Natural killer cell (primary cell): ENCODE results near the gene IQCM. TPM values are rescaled to one million over a fixed set of nuclear protein-coding genes. Genes with fewer than 3 reads are reported as not detected.

ENCODE experiments used
- ATAC-seq, 3 donors: fragments of 150-1000 bp in 2 of 3; fragments of 200-7000 bp in 1 of 3; cut with Tn5 transposase; 1 replicate in 1 of 3; 2 replicates in 2 of 3; pipeline ENCODE4 v1.10.0; 2021; ENCODE audit warnings: mild to moderate bottlenecking in 2 of 3, moderate library complexity in 2 of 3
- DNase-seq, 2 donors: peaks; one replicate each; pipeline versions ENCODE4 v3.0.0 to v3.0.0-alpha.2; 2013 to 2021; ENCODE audit warnings: mixed read lengths in 1 of 2
- H3K27ac ChIP-seq: one replicate; pipeline ENCODE4 v1.5.1; 2013; ENCODE audit warnings: mild to moderate bottlenecking, low read length
- H3K27me3 ChIP-seq: one replicate; pipeline ENCODE4 v1.6.1; 2013; ENCODE audit warnings: low read length; ENCODE audit not compliant: control insufficient read depth, insufficient read depth
- H3K36me3 ChIP-seq: one replicate; pipeline ENCODE4 v1.6.1; 2013; ENCODE audit warnings: low read length; ENCODE audit not compliant: control insufficient read depth, insufficient read depth
- H3K4me1 ChIP-seq: one replicate; pipeline ENCODE4 v1.6.1; 2013; ENCODE audit warnings: low read length; ENCODE audit not compliant: control insufficient read depth, insufficient read depth
- H3K4me3 ChIP-seq: one replicate; pipeline ENCODE4 v1.5.1; 2013; ENCODE audit warnings: low read length
- H3K9me3 ChIP-seq: one replicate; pipeline ENCODE4 v1.6.1; 2013; ENCODE audit warnings: low read length; ENCODE audit not compliant: control insufficient read depth, insufficient read depth
- H3K27ac Mint-ChIP-seq, 2 donors: one replicate each; pipeline ENCODE4 v1.8.0; 2022; ENCODE audit warnings: mild to moderate bottlenecking in 2 of 2, mixed read lengths in 2 of 2, moderate library complexity in 1 of 2
- H3K27me3 Mint-ChIP-seq, 2 donors: one replicate each; pipeline ENCODE4 v1.8.0; 2022; ENCODE audit warnings: low read depth in 2 of 2, mixed read lengths in 2 of 2
- H3K36me3 Mint-ChIP-seq: one replicate; pipeline ENCODE4 v1.8.0; 2022; ENCODE audit warnings: mixed read lengths
- H3K4me1 Mint-ChIP-seq, 2 donors: one replicate each; pipeline ENCODE4 v1.8.0; 2022; ENCODE audit warnings: mixed read lengths in 2 of 2
- H3K4me3 Mint-ChIP-seq: one replicate; pipeline ENCODE4 v1.8.0; 2022; ENCODE audit warnings: mild to moderate bottlenecking, moderate library complexity, mixed read lengths
- H3K9me3 Mint-ChIP-seq, 2 donors: one replicate each; pipeline ENCODE4 v1.8.0; 2022; ENCODE audit warnings: mixed read lengths in 2 of 2
- CTCF ChIP-seq: fragments of 200-600 bp; IDR thresholded peaks from one replicate; pipeline ENCODE4 v1.8.0; 2022; ENCODE audit warnings: antibody characterized with exemption
- WGBS: methylation state at CpG from one replicate; pipeline ENCODE4 v1.1.7; 2013; ENCODE audit warnings: missing lambda C conversion rate; ENCODE audit not compliant: insufficient coverage; 5-methylcytosine and 5-hydroxymethylcytosine counted together
- intact Hi-C: fragments of 100-400 bp; cut with micrococcal nuclease; formaldehyde crosslinking; loops from one replicate; pipeline ENCODE4 v1.14.2; 2022
- total RNA-seq, 4 donors: library from RNA; stranded (reverse); fragments of 120-200 nt in 1 of 4; gene quantifications; one replicate each; pipeline versions ENCODE4 v1.2.3 to v1.2.4, GENCODE V29; 2013 to 2022

The IQCM gene
- total RNA-seq, 3 donors from 2014 or later (not counting 1 experiment from before 2014, with no cell fraction given) = not detected

DNA sequence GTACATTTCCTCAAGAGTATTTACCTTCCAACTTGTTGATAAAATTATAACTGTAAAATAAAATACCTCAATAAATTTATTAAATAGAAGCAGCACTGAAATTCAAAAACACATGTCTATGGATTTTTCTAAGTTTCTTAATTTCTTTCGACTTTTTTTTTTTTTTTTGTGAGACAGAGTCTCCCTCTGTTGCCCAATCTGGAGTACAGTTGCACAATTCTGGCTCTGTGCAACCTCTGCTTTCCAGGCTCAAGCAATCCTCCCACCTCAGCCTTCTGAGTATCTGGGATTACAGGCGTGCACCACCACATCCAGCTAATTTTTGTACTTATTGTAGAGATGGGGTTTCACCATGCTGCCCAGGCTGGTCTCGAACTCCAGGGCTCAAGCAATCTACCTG is 79.8 kb downstream of the IQCM start:
- no peaks in the 10 kb centered on the region for H3K36me3 Mint-ChIP-seq

GRCh38 chr4:149728444-149728843 is 87.2 kb downstream of the IQCM start:
- no peak overlapping the region for H3K27ac Mint-ChIP-seq
- Histone ChIP-seq H3K36me3 (no peaks in the 10 kb centered on the region), H3K27me3 (no peaks in the 10 kb centered on the region), H3K4me3 (no peak overlapping the region), H3K27ac (no peak overlapping the region), H3K9me3 (no peaks in the 10 kb centered on the region), H3K4me1 (no peaks in the 10 kb centered on the region)
- no peaks in the 10 kb centered on the region for H3K36me3 Mint-ChIP-seq
- DNase-seq (no peak), ATAC-seq (no peak)
- H3K4me1 Mint-ChIP-seq = no peaks in the 10 kb centered on the region
- H3K9me3 Mint-ChIP-seq = peaks cover 25% of the 10 kb centered on the region in 2 donors
- intact Hi-C loops = no loop called here
- no peak for TF ChIP-seq CTCF
- WGBS = 92% methylated on average over 1 of the region's 1 CpG
- no peaks in the 10 kb centered on the region for H3K27me3 Mint-ChIP-seq
- no peak overlapping the region for H3K4me3 Mint-ChIP-seq

More for the DNA sequence above, 79.8 kb downstream of the IQCM start:
- DNase-seq = no peak
- no peak overlapping the region for H3K27ac ChIP-seq
- H3K27me3 ChIP-seq = no peaks in the 10 kb centered on the region
- WGBS = 72% methylated on average over 2 of the region's 3 CpGs
- no peak overlapping the region for H3K4me3 ChIP-seq
- no peak overlapping the region for H3K27ac Mint-ChIP-seq
- no peak for TF ChIP-seq CTCF
- no peaks in the 10 kb centered on the region for H3K36me3 ChIP-seq
- ATAC-seq = no peak
- intact Hi-C loops = no loop called here
- H3K9me3 ChIP-seq = no peaks in the 10 kb centered on the region
- H3K9me3 Mint-ChIP-seq = peaks cover 9 to 13% of the 10 kb centered on the region in 2 donors
- H3K27me3 Mint-ChIP-seq = no peaks in the 10 kb centered on the region
- no peaks in the 10 kb centered on the region for H3K4me1 ChIP-seq
- H3K4me1 Mint-ChIP-seq = no peaks in the 10 kb centered on the region
- no peak overlapping the region for H3K4me3 Mint-ChIP-seq

- Histone ChIP-seq H3K27me3 (no peaks in the 10 kb centered on the region), H3K9me3 (no peaks in the 10 kb centered on the region), H3K4me3 (no peak overlapping the region), H3K4me1 (no peaks in the 10 kb centered on the region), H3K36me3 (no peaks in the 10 kb centered on the region), H3K27ac (no peak overlapping the region)
- Mint-ChIP-seq H3K4me3 (no peak overlapping the region), H3K4me1 (no peaks in the 10 kb centered on the region), H3K36me3 (no peaks in the 10 kb centered on the region), H3K9me3 (peaks cover 25% of the 10 kb centered on the region in 2 donors), H3K27ac (no peak overlapping the region), H3K27me3 (no peaks in the 10 kb centered on the region)
- DNase-seq (no peak), ATAC-seq (no peak)
- TF ChIP-seq CTCF = no peak
- WGBS = 56% methylated on average over 1 of the region's 1 CpG
- intact Hi-C loops = no loop called here
Observed at GRCh38 chr4:149727663-149728062, 88.0 kb downstream of the IQCM start.

GRCh38 chr4:149723065-149723464 is 92.6 kb downstream of the IQCM start:
- Mint-ChIP-seq H3K4me3 (no peak overlapping the region), H3K36me3 (no peaks in the 10 kb centered on the region), H3K27me3 (no peaks in the 10 kb centered on the region), H3K4me1 (no peaks in the 10 kb centered on the region), H3K27ac (no peak overlapping the region), H3K9me3 (peaks cover 15% of the 10 kb centered on the region in 2 donors)
- no peaks in the 10 kb centered on the region for H3K4me1 ChIP-seq
- no peak overlapping the region for H3K27ac ChIP-seq
- 100% methylated on average over 1 of the region's 2 CpGs for whole genome bisulfite sequencing
- TF ChIP-seq CTCF = no peak
- no peak for DNase-seq
- ATAC-seq = no peak
- no peaks in the 10 kb centered on the region for H3K27me3 ChIP-seq
- no peaks in the 10 kb centered on the region for H3K9me3 ChIP-seq
- intact Hi-C loops = no loop called here
- H3K36me3 ChIP-seq = no peaks in the 10 kb centered on the region
- H3K4me3 ChIP-seq = no peak overlapping the region
